Measurements from ENCODE around the gene LCE2C.
"Not testable (repeated sequence)": the region's sequence is repeated elsewhere in the genome, so short reads cannot be mapped to it uniquely, and the experiment has no call there.

Gene LCE2C

DNA sequence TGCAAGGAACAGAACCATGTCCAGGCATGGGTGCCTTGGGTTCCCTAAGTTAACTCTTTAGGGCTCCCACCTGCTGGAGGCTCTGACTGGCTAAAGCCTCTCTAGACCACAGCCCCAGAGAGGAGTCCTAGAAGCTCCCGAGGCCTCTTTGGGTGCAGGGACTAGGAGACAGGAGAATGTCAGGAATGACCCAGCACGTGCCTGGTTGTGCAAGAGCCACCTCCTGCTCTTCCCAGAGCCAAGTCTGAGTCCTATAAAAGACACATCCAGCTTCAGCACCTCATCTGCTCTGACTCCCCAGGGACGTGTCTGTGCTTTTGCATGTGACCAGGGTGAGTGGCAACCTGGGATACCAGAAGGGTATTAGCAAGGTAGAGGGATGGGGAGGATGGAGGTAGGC, 12.0 kb upstream of the LCE2C start, which contains the start of gene LCE2D:
TSS of gene LCE2D (plus strand) at position 283 of the 400 bp plus-strand sequence. CDS start 726 bp downstream, outside the sequence.
- 53 to 57% methylated on average over 3 of the region's 3 CpGs for WGBS, 2 experiments
- Histone ChIP-seq H3K27me3 (ENCODE audit: control insufficient read depth, insufficient read depth, low read length, poor library complexity, severe bottlenecking) (no peaks in the 10 kb centered on the region), H3K4me1 (ENCODE audit: control insufficient read depth, insufficient read depth, low read length) (no peaks in the 10 kb centered on the region), H3K36me3 (ENCODE audit: control insufficient read depth, insufficient read depth, low read length) (no peaks in the 10 kb centered on the region), H3K27ac (ENCODE audit: insufficient read depth, low read depth, low read length, poor library complexity, severe bottlenecking) (no peak within 1 kb of the TSS), H3K9me3 (ENCODE audit: control insufficient read depth, low read length) (peaks cover 27% of the 10 kb centered on the region), H3K4me3 (ENCODE audit: insufficient read depth, low read depth, low read length) (no peak within 1 kb of the TSS)

- H3K9me3 ChIP-seq (ENCODE audit: control insufficient read depth, low read length), result peaks cover 12% of the 10 kb centered on the region
- H3K27me3 ChIP-seq (ENCODE audit: control insufficient read depth, insufficient read depth, low read length, poor library complexity, severe bottlenecking); H3K4me1 ChIP-seq (ENCODE audit: control insufficient read depth, insufficient read depth, low read length); H3K4me3 ChIP-seq (ENCODE audit: insufficient read depth, low read depth, low read length); H3K27ac ChIP-seq (ENCODE audit: insufficient read depth, low read depth, low read length, poor library complexity, severe bottlenecking); H3K36me3 ChIP-seq (ENCODE audit: control insufficient read depth, insufficient read depth, low read length): not testable (repeated sequence)
- WGBS, 2 experiments, result 73% methylated on average over 1 of the region's 1 CpG; no CpG with 5 or more reads in 1 of the 2 experiments
Measured at GRCh38 chr1:152666171-152666570, 8.9 kb upstream of the LCE2C start.

GRCh38 chr1:152667648-152668047, 7.4 kb upstream of the LCE2C start:
- Histone ChIP-seq H3K36me3 (ENCODE audit: control insufficient read depth, insufficient read depth, low read length) (no peaks in the 10 kb centered on the region), H3K27me3 (ENCODE audit: control insufficient read depth, insufficient read depth, low read length, poor library complexity, severe bottlenecking) (no peaks in the 10 kb centered on the region), H3K4me3 (ENCODE audit: insufficient read depth, low read depth, low read length) (no peak overlapping the region), H3K27ac (ENCODE audit: insufficient read depth, low read depth, low read length, poor library complexity, severe bottlenecking) (no peak overlapping the region), H3K4me1 (ENCODE audit: control insufficient read depth, insufficient read depth, low read length) (no peaks in the 10 kb centered on the region), H3K9me3 (ENCODE audit: control insufficient read depth, low read length) (peaks cover 9% of the 10 kb centered on the region)
- 84 to 89% methylated on average over 5 of the region's 5 CpGs for WGBS, 2 experiments

GRCh38 chr1:152673016-152673415, 2.1 kb upstream of the LCE2C start:
- H3K27me3 ChIP-seq (ENCODE audit: control insufficient read depth, insufficient read depth, low read length, poor library complexity, severe bottlenecking), result no peaks in the 10 kb centered on the region
- H3K36me3 ChIP-seq (ENCODE audit: control insufficient read depth, insufficient read depth, low read length), result no peaks in the 10 kb centered on the region
- H3K27ac ChIP-seq (ENCODE audit: insufficient read depth, low read depth, low read length, poor library complexity, severe bottlenecking), result no peak overlapping the region
- no peak overlapping the region for H3K4me3 ChIP-seq (ENCODE audit: insufficient read depth, low read depth, low read length)
- 15 to 23% methylated on average over 2 of the region's 2 CpGs for WGBS, 2 experiments
- H3K9me3 ChIP-seq (ENCODE audit: control insufficient read depth, low read length), result peaks cover 7% of the 10 kb centered on the region
- no peaks in the 10 kb centered on the region for H3K4me1 ChIP-seq (ENCODE audit: control insufficient read depth, insufficient read depth, low read length)

GRCh38 chr1:152679459-152679858, 4.4 kb downstream of the LCE2C start:
- Histone ChIP-seq H3K9me3 (ENCODE audit: control insufficient read depth, low read length) (peaks cover 23% of the 10 kb centered on the region), H3K36me3 (ENCODE audit: control insufficient read depth, insufficient read depth, low read length) (no peaks in the 10 kb centered on the region), H3K27ac (ENCODE audit: insufficient read depth, low read depth, low read length, poor library complexity, severe bottlenecking) (no peak overlapping the region), H3K4me1 (ENCODE audit: control insufficient read depth, insufficient read depth, low read length) (no peaks in the 10 kb centered on the region), H3K27me3 (ENCODE audit: control insufficient read depth, insufficient read depth, low read length, poor library complexity, severe bottlenecking) (no peaks in the 10 kb centered on the region), H3K4me3 (ENCODE audit: insufficient read depth, low read depth, low read length) (no peak overlapping the region)
- WGBS, 2 experiments, result 82 to 89% methylated on average over 6 of the region's 6 CpGs

GRCh38 chr1:152681616-152682015, 6.5 kb downstream of the LCE2C start:
- 71 to 75% methylated on average over 1 of the region's 2 CpGs for whole genome bisulfite sequencing, 2 experiments
- H3K27ac ChIP-seq (ENCODE audit: insufficient read depth, low read depth, low read length, poor library complexity, severe bottlenecking), result no peak overlapping the region
- peaks cover 21% of the 10 kb centered on the region for H3K9me3 ChIP-seq (ENCODE audit: control insufficient read depth, low read length)
- no peaks in the 10 kb centered on the region for H3K4me1 ChIP-seq (ENCODE audit: control insufficient read depth, insufficient read depth, low read length)
- no peaks in the 10 kb centered on the region for H3K36me3 ChIP-seq (ENCODE audit: control insufficient read depth, insufficient read depth, low read length)
- H3K27me3 ChIP-seq (ENCODE audit: control insufficient read depth, insufficient read depth, low read length, poor library complexity, severe bottlenecking), result no peaks in the 10 kb centered on the region
- no peak overlapping the region for H3K4me3 ChIP-seq (ENCODE audit: insufficient read depth, low read depth, low read length)

- no peak overlapping the region for H3K4me3 ChIP-seq (ENCODE audit: insufficient read depth, low read depth, low read length)
- no peaks in the 10 kb centered on the region for H3K27me3 ChIP-seq (ENCODE audit: control insufficient read depth, insufficient read depth, low read length, poor library complexity, severe bottlenecking)
- no peaks in the 10 kb centered on the region for H3K36me3 ChIP-seq (ENCODE audit: control insufficient read depth, insufficient read depth, low read length)
- H3K27ac ChIP-seq (ENCODE audit: insufficient read depth, low read depth, low read length, poor library complexity, severe bottlenecking), result no peak overlapping the region
- H3K9me3 ChIP-seq (ENCODE audit: control insufficient read depth, low read length), result peaks cover 15% of the 10 kb centered on the region
- H3K4me1 ChIP-seq (ENCODE audit: control insufficient read depth, insufficient read depth, low read length), result no peaks in the 10 kb centered on the region
Measured at GRCh38 chr1:152683846-152684245, 8.8 kb downstream of the LCE2C start.

GRCh38 chr1:152685823-152686222, 10.7 kb downstream of the LCE2C start, which contains the start of gene LCE2B:
TSS of gene LCE2B (plus strand) at chr1:152686123. CDS start at chr1:152686844, 721 bp downstream.
- H3K36me3 ChIP-seq (ENCODE audit: control insufficient read depth, insufficient read depth, low read length); H3K4me3 ChIP-seq (ENCODE audit: insufficient read depth, low read depth, low read length); H3K27ac ChIP-seq (ENCODE audit: insufficient read depth, low read depth, low read length, poor library complexity, severe bottlenecking); H3K4me1 ChIP-seq (ENCODE audit: control insufficient read depth, insufficient read depth, low read length); H3K27me3 ChIP-seq (ENCODE audit: control insufficient read depth, insufficient read depth, low read length, poor library complexity, severe bottlenecking); H3K9me3 ChIP-seq (ENCODE audit: control insufficient read depth, low read length): not testable (repeated sequence)
- 45 to 52% methylated on average over 2 of the region's 4 CpGs for whole genome bisulfite sequencing, 2 experiments

GRCh38 chr1:152697701-152698600, 22.9 kb downstream of the LCE2C start, which contains the start of gene LCE2A:
TSS of gene LCE2A (plus strand) at chr1:152698345. CDS start at chr1:152698902, 557 bp downstream.
- WGBS, 2 experiments, result 46% methylated on average over 4 of the region's 4 CpGs
- Histone ChIP-seq H3K36me3 (ENCODE audit: control insufficient read depth, insufficient read depth, low read length) (no peaks in the 10 kb centered on the region), H3K27me3 (ENCODE audit: control insufficient read depth, insufficient read depth, low read length, poor library complexity, severe bottlenecking) (no peaks in the 10 kb centered on the region), H3K4me3 (ENCODE audit: insufficient read depth, low read depth, low read length) (no peak within 1 kb of the TSS), H3K9me3 (ENCODE audit: control insufficient read depth, low read length) (peaks cover 12% of the 10 kb centered on the region), H3K4me1 (ENCODE audit: control insufficient read depth, insufficient read depth, low read length) (no peaks in the 10 kb centered on the region), H3K27ac (ENCODE audit: insufficient read depth, low read depth, low read length, poor library complexity, severe bottlenecking) (no peak within 1 kb of the TSS)

GRCh38 chr1:152699746-152700145, 24.7 kb downstream of the LCE2C start:
- H3K36me3 ChIP-seq (ENCODE audit: control insufficient read depth, insufficient read depth, low read length), result no peaks in the 10 kb centered on the region
- 73 to 75% methylated on average over 3 to 4 of the region's 4 CpGs for WGBS, 2 experiments
- H3K27ac ChIP-seq (ENCODE audit: insufficient read depth, low read depth, low read length, poor library complexity, severe bottlenecking), result no peak overlapping the region
- no peak overlapping the region for H3K4me3 ChIP-seq (ENCODE audit: insufficient read depth, low read depth, low read length)
- no peaks in the 10 kb centered on the region for H3K4me1 ChIP-seq (ENCODE audit: control insufficient read depth, insufficient read depth, low read length)
- no peaks in the 10 kb centered on the region for H3K27me3 ChIP-seq (ENCODE audit: control insufficient read depth, insufficient read depth, low read length, poor library complexity, severe bottlenecking)
- H3K9me3 ChIP-seq (ENCODE audit: control insufficient read depth, low read length), result peaks cover 19% of the 10 kb centered on the region
